Measurements from ENCODE around the gene SPAG5. TPM values are rescaled to one million over a fixed set of nuclear protein-coding genes. Genes with fewer than 3 reads are reported as not detected.
A peak's percentile ranks its signal among the peaks of the same experiment; 100 is the strongest.

Gene SPAG5
- total and polyA plus RNA-seq, 8 donors: 1.2 to 48.7 (median 8.4) TPM

GRCh38 chr17:28536532-28537218 is 62.1 kb downstream of the SPAG5 start:
- Histone ChIP-seq H3K4me1 (peaks cover 3 to 24% (median 13%) of the 10 kb centered on the region in 4 donors), H3K4me3 (no peak overlapping the region), H3K27ac (no peak overlapping the region), H3K36me3 (no peaks in the 10 kb centered on the region), H3K27me3 (peaks cover 0 to 3% (median 0%) of the 10 kb centered on the region in 3 donors), H3K9me3 (no peaks in the 10 kb centered on the region)
- TF ChIP-seq POLR2AphosphoS5 (IDR thresholded peaks at IDR 0.05): no peak
- TF ChIP-seq CTCF (IDR thresholded peaks at IDR 0.05): no peak
- no peak for TF ChIP-seq EP300 (IDR thresholded peaks at IDR 0.05)
- no peak for TF ChIP-seq POLR2A (IDR thresholded peaks at IDR 0.05)
- intact Hi-C loops (cut with DNase I; ENCODE audit: low total_unique reads): loop anchor here (5.0 kb wide), 1 partner anchor 39 kb away; no protein-coding TSS in a partner anchor
- no peak for DNase-seq
- 45 to 59% (median 54%) methylated on average over 5 to 9 of the region's 9 CpGs for WGBS, 5 donors

GRCh38 chr17:28534740-28535375 is 64.0 kb downstream of the SPAG5 start:
- Histone ChIP-seq H3K4me3 (no peak overlapping the region), H3K27me3 (peaks cover 0 to 9% (median 0%) of the 10 kb centered on the region in 3 donors), H3K27ac (no peak overlapping the region), H3K36me3 (no peaks in the 10 kb centered on the region), H3K9me3 (no peaks in the 10 kb centered on the region), H3K4me1 (peaks cover 3 to 24% (median 13%) of the 10 kb centered on the region in 4 donors)
- no peak for TF ChIP-seq CTCF (IDR thresholded peaks at IDR 0.05)
- no peak for DNase-seq
- intact Hi-C loops (cut with DNase I; ENCODE audit: low total_unique reads): loop anchor here (5.0 kb wide), 1 partner anchor 38 kb away; no protein-coding TSS in a partner anchor
- 81 to 92% (median 89%) methylated on average over 7 to 11 of the region's 11 CpGs for WGBS, 5 donors

- intact Hi-C loops (cut with DNase I; ENCODE audit: low total_unique reads): no loop called here
- 63 to 78% (median 70%) methylated on average over 11 to 16 of the region's 16 CpGs for WGBS, 5 donors
Observed at GRCh38 chr17:28533091-28533807, 65.6 kb downstream of the SPAG5 start.

More at GRCh38 chr17:28533091-28533807, 65.6 kb downstream of the SPAG5 start:
- no peaks in the 10 kb centered on the region for H3K9me3 ChIP-seq
- peaks cover 0 to 9% (median 0%) of the 10 kb centered on the region in 3 donors for H3K27me3 ChIP-seq
- H3K36me3 ChIP-seq: no peaks in the 10 kb centered on the region
- H3K27ac ChIP-seq: no peak overlapping the region
- no peak overlapping the region for H3K4me3 ChIP-seq
- H3K4me1 ChIP-seq: peaks cover 3 to 25% (median 14%) of the 10 kb centered on the region in 4 donors
- peak in 1 of 2 donors; percentile 21 for DNase-seq
- TF ChIP-seq CTCF (IDR thresholded peaks at IDR 0.05): no peak
- no peak for TF ChIP-seq POLR2A (IDR thresholded peaks at IDR 0.05)
- TF ChIP-seq EP300 (IDR thresholded peaks at IDR 0.05): no peak
- TF ChIP-seq POLR2AphosphoS5 (IDR thresholded peaks at IDR 0.05): no peak
